ENCODE data around the gene CCDC146. TPM values are rescaled to one million over a fixed set of nuclear protein-coding genes. Genes with fewer than 3 reads are reported as not detected.

CCDC146 gene
- total RNA-seq, 1 experiment from 2014 or later: 1.1 TPM

DNA sequence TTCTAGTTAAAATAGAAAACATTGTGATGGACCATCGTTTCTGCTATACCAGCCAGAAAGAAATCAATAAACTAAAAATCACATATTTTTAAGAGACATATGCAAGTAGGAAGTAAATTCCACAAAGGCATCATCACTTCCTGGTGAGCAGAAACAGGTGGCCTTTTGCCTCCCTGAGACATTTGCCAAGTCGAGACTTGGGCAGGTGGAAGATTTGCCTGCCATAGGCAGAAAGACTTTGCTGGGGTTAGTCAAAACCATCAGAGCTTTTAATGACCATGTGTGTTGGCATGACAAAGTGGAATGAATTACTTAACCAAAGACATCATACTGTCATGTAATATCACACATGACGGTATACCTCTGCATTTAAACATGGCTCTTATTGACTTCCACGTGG is 143.3 kb downstream of the CCDC146 start:
- H3K27me3 Mint-ChIP-seq (ENCODE audit: low read depth): peaks cover 2% of the 10 kb centered on the region; the same call in 1 of the 2 replicates
- no peaks in the 10 kb centered on the region for H3K36me3 Mint-ChIP-seq
- DNase-seq (ENCODE audit: low spot score) (no peak), ATAC-seq (no peak)
- H3K4me3 Mint-ChIP-seq: no peak overlapping the region
- H3K4me1 Mint-ChIP-seq: no peaks in the 10 kb centered on the region
- TF ChIP-seq FOXP1 (CRISPR knock-in tag; IDR thresholded peaks at IDR 0.05; ENCODE audit: borderline replicate concordance) (no peak), ZNF138 (CRISPR knock-in tag; conservative IDR thresholded peaks at IDR 0.05) (no peak), NFATC4 (CRISPR knock-in tag; IDR thresholded peaks at IDR 0.05) (no peak), CREM (CRISPR knock-in tag; IDR thresholded peaks at IDR 0.05) (no peak), ESRRA (CRISPR knock-in tag; IDR thresholded peaks at IDR 0.05; ENCODE audit: borderline replicate concordance) (no peak), ZNF232 (CRISPR knock-in tag; IDR thresholded peaks at IDR 0.05) (no peak), HMGA2 (CRISPR knock-in tag; IDR thresholded peaks at IDR 0.05) (no peak), NR1H2 (CRISPR knock-in tag; IDR thresholded peaks at IDR 0.05) (no peak)
- TF ChIP-seq, protein P1, sequence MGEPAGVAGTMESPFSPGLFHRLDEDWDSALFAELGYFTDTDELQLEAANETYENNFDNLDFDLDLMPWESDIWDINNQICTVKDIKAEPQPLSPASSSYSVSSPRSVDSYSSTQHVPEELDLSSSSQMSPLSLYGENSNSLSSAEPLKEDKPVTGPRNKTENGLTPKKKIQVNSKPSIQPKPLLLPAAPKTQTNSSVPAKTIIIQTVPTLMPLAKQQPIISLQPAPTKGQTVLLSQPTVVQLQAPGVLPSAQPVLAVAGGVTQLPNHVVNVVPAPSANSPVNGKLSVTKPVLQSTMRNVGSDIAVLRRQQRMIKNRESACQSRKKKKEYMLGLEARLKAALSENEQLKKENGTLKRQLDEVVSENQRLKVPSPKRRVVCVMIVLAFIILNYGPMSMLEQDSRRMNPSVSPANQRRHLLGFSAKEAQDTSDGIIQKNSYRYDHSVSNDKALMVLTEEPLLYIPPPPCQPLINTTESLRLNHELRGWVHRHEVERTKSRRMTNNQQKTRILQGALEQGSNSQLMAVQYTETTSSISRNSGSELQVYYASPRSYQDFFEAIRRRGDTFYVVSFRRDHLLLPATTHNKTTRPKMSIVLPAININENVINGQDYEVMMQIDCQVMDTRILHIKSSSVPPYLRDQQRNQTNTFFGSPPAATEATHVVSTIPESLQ (CRISPR knock-in tag; IDR thresholded peaks at IDR 0.05): no peak
- TF ChIP-seq, protein P2, sequence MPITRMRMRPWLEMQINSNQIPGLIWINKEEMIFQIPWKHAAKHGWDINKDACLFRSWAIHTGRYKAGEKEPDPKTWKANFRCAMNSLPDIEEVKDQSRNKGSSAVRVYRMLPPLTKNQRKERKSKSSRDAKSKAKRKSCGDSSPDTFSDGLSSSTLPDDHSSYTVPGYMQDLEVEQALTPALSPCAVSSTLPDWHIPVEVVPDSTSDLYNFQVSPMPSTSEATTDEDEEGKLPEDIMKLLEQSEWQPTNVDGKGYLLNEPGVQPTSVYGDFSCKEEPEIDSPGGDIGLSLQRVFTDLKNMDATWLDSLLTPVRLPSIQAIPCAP (CRISPR knock-in tag; IDR thresholded peaks at IDR 0.05): no peak
- TF ChIP-seq, protein P3, sequence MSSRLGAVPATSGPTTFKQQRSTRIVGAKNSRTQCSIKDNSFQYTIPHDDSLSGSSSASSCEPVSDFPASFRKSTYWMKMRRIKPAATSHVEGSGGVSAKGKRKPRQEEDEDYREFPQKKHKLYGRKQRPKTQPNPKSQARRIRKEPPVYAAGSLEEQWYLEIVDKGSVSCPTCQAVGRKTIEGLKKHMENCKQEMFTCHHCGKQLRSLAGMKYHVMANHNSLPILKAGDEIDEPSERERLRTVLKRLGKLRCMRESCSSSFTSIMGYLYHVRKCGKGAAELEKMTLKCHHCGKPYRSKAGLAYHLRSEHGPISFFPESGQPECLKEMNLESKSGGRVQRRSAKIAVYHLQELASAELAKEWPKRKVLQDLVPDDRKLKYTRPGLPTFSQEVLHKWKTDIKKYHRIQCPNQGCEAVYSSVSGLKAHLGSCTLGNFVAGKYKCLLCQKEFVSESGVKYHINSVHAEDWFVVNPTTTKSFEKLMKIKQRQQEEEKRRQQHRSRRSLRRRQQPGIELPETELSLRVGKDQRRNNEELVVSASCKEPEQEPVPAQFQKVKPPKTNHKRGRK (CRISPR knock-in tag; IDR thresholded peaks at IDR 0.05; ENCODE audit: borderline replicate concordance): no peak
- TF ChIP-seq, protein P4, sequence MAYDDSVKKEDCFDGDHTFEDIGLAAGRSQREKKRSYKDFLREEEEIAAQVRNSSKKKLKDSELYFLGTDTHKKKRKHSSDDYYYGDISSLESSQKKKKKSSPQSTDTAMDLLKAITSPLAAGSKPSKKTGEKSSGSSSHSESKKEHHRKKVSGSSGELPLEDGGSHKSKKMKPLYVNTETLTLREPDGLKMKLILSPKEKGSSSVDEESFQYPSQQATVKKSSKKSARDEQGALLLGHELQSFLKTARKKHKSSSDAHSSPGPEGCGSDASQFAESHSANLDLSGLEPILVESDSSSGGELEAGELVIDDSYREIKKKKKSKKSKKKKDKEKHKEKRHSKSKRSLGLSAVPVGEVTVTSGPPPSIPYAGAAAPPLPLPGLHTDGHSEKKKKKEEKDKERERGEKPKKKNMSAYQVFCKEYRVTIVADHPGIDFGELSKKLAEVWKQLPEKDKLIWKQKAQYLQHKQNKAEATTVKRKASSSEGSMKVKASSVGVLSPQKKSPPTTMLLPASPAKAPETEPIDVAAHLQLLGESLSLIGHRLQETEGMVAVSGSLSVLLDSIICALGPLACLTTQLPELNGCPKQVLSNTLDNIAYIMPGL (CRISPR knock-in tag; IDR thresholded peaks at IDR 0.05): no peak
- TF ChIP-seq, protein P5, sequence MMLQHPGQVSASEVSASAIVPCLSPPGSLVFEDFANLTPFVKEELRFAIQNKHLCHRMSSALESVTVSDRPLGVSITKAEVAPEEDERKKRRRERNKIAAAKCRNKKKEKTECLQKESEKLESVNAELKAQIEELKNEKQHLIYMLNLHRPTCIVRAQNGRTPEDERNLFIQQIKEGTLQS (CRISPR knock-in tag; conservative IDR thresholded peaks at IDR 0.05): no peak
- ChIA-PET CTCF (no interaction called here), POLR2A (no interaction called here)
- no peak overlapping the region for H3K27ac Mint-ChIP-seq
- peaks cover 6% of the 10 kb centered on the region; the same call in 1 of the 2 replicates for H3K9me3 Mint-ChIP-seq

DNA sequence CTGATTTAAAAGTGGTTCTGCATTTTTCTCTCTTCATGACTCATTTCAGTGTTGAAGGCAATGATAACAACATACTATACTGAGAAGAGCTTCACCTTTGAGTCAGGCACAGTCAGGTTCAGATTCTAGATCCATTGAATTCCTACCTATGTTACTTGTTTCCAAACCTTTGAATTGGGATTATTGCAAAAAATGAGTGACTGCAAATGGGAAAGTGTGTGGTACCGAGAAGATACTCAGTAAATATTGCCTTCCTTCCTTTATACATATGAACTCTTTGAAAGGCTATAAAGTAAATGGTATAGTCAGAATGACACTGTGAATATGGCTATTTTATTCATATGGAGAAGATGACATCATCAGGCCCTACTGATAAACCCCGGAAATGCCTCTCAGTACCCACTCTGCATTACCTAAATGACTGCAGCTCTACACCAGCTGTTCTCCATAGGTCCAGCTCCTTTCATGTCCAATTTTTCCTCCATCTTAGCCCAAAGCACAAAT is 143.9 kb downstream of the CCDC146 start:
- Mint-ChIP-seq H3K9me3 (peaks cover 6% of the 10 kb centered on the region; the same call in 1 of the 2 replicates), H3K36me3 (no peaks in the 10 kb centered on the region)
- CTCF ChIA-PET: no interaction called here
- TF ChIP-seq ZNF317 (CRISPR knock-in tag; IDR thresholded peaks at IDR 0.05; ENCODE audit: borderline replicate concordance, low read depth) (no peak), SMAD3 (CRISPR knock-in tag; IDR thresholded peaks at IDR 0.05; ENCODE audit: borderline replicate concordance) (no peak), SOX15 (CRISPR knock-in tag; IDR thresholded peaks at IDR 0.05) (no peak), ZBTB21 (CRISPR knock-in tag; IDR thresholded peaks at IDR 0.05; ENCODE audit: borderline replicate concordance) (no peak), NR3C1 (CRISPR knock-in tag; conservative IDR thresholded peaks at IDR 0.05; ENCODE audit: low read depth) (no peak), NFATC4 (CRISPR knock-in tag; IDR thresholded peaks at IDR 0.05) (no peak), NR2C2 (CRISPR knock-in tag; IDR thresholded peaks at IDR 0.05) (no peak), ZNF232 (CRISPR knock-in tag; IDR thresholded peaks at IDR 0.05) (no peak), HMGA2 (CRISPR knock-in tag; IDR thresholded peaks at IDR 0.05) (no peak)
- TF ChIP-seq, protein P6, sequence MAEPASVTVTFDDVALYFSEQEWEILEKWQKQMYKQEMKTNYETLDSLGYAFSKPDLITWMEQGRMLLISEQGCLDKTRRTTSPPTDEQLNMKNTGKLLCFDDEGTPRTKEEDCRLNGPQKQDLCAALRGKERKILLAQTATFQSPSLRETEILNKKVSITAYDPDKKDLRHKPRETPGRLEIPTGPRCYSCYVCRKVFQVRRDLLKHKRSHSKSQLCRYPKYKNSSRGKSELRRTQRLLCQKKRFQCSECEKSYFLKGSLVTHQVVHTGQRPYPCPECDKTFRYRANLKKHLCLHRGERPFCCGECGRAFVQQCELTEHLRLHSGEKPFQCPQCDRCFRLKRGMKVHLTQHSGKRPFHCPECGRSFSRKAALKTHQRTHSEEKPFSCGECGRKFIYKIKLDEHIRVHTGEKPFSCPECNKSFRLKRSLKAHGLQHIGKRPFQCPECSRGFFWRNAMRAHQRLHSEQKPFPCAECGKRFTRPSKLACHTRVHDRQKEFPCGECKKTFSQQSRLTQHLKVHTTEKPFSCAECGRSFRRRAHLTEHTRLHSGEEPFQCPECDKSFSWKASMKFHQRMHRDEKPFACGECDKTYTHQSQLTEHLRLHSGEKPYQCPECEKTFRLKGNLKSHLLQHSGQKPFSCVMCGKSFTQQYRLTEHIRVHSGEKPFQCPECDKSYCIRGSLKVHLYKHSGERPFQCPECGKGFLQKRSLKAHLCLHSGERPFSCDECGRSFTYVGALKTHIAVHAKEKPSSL (CRISPR knock-in tag; conservative IDR thresholded peaks at IDR 0.05): no peak
- TF ChIP-seq, protein P7, sequence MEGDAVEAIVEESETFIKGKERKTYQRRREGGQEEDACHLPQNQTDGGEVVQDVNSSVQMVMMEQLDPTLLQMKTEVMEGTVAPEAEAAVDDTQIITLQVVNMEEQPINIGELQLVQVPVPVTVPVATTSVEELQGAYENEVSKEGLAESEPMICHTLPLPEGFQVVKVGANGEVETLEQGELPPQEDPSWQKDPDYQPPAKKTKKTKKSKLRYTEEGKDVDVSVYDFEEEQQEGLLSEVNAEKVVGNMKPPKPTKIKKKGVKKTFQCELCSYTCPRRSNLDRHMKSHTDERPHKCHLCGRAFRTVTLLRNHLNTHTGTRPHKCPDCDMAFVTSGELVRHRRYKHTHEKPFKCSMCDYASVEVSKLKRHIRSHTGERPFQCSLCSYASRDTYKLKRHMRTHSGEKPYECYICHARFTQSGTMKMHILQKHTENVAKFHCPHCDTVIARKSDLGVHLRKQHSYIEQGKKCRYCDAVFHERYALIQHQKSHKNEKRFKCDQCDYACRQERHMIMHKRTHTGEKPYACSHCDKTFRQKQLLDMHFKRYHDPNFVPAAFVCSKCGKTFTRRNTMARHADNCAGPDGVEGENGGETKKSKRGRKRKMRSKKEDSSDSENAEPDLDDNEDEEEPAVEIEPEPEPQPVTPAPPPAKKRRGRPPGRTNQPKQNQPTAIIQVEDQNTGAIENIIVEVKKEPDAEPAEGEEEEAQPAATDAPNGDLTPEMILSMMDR (IDR thresholded peaks at IDR 0.05): no peak
- TF ChIP-seq, protein P8, sequence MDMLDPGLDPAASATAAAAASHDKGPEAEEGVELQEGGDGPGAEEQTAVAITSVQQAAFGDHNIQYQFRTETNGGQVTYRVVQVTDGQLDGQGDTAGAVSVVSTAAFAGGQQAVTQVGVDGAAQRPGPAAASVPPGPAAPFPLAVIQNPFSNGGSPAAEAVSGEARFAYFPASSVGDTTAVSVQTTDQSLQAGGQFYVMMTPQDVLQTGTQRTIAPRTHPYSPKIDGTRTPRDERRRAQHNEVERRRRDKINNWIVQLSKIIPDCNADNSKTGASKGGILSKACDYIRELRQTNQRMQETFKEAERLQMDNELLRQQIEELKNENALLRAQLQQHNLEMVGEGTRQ (CRISPR knock-in tag; IDR thresholded peaks at IDR 0.05): no peak
- TF ChIP-seq, protein P9, sequence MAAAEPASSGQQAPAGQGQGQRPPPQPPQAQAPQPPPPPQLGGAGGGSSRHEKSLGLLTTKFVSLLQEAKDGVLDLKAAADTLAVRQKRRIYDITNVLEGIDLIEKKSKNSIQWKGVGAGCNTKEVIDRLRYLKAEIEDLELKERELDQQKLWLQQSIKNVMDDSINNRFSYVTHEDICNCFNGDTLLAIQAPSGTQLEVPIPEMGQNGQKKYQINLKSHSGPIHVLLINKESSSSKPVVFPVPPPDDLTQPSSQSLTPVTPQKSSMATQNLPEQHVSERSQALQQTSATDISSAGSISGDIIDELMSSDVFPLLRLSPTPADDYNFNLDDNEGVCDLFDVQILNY (CRISPR knock-in tag; IDR thresholded peaks at IDR 0.05): no peak

More for the DNA sequence above, 143.9 kb downstream of the CCDC146 start:
- Mint-ChIP-seq H3K27ac (no peak overlapping the region), H3K27me3 (ENCODE audit: low read depth) (peaks cover 2% of the 10 kb centered on the region; the same call in 1 of the 2 replicates), H3K4me1 (no peaks in the 10 kb centered on the region), H3K4me3 (no peak overlapping the region)
- no peak for DNase-seq (ENCODE audit: low spot score)
- POLR2A ChIA-PET: no interaction called here
- no peak for ATAC-seq

Data from WTC11 (cell line).